Measurements from ENCODE around the gene ALLC. TPM values are rescaled to one million over a fixed set of nuclear protein-coding genes. Genes with fewer than 3 reads are reported as not detected.

The ALLC gene
- total and polyA plus RNA-seq, 8 donors: not detected

DNA sequence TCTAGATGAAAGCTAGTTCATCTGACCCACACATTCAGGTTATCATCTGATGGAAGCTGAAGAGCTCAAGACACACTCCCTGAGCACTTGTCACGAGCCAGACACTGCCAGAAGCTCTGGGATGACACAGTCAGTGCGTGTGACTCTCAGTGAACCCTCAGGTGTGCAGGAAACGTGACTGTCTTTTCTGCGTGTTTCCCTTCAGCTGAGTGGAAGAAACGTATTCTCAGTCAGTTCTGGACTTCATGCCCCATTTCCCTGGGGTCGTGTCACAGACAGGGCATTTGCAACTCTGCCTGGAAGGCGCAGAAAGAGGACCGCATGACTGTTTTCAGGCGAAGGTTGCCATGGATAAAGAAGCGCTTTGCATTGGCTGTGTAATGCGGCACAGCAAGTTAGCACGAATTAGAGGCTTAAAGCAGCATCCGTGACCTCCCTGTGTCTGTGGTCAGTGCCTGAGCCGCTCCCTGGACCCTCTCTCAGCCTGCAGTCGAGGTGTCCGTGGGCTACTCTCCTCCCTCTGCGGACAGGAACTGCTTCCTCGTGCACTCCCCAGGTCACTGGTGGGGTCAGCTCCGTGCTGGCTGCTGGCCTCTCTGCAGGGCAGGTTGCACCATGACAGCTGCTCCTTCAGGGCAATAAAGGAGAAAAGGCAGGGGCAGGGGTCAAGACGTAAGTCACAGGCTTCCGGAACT, 3.3 kb upstream of the ALLC start:
- no peak overlapping the region for H3K27ac ChIP-seq
- intact Hi-C loops (cut with DNase I; ENCODE audit: low total_unique reads): loop anchor here (5.0 kb wide), 1 partner anchor 232 kb away; no protein-coding TSS in a partner anchor
- DNase-seq: no peak
- no peak overlapping the region for H3K4me3 ChIP-seq
- H3K4me1 ChIP-seq: peaks cover 8 to 16% (median 12%) of the 10 kb centered on the region in 4 donors
- H3K27me3 ChIP-seq: peaks cover 0 to 26% (median 0%) of the 10 kb centered on the region in 3 donors
- TF ChIP-seq EP300 (IDR thresholded peaks at IDR 0.05): no peak
- no peak for TF ChIP-seq POLR2AphosphoS5 (IDR thresholded peaks at IDR 0.05)
- no peak for TF ChIP-seq POLR2A (IDR thresholded peaks at IDR 0.05)
- no peak for TF ChIP-seq CTCF (IDR thresholded peaks at IDR 0.05)
- 74 to 81% (median 75%) methylated on average over 20 to 21 of the region's 21 CpGs for WGBS, 5 donors
- no peaks in the 10 kb centered on the region for H3K9me3 ChIP-seq
- H3K36me3 ChIP-seq: no peaks in the 10 kb centered on the region

DNA sequence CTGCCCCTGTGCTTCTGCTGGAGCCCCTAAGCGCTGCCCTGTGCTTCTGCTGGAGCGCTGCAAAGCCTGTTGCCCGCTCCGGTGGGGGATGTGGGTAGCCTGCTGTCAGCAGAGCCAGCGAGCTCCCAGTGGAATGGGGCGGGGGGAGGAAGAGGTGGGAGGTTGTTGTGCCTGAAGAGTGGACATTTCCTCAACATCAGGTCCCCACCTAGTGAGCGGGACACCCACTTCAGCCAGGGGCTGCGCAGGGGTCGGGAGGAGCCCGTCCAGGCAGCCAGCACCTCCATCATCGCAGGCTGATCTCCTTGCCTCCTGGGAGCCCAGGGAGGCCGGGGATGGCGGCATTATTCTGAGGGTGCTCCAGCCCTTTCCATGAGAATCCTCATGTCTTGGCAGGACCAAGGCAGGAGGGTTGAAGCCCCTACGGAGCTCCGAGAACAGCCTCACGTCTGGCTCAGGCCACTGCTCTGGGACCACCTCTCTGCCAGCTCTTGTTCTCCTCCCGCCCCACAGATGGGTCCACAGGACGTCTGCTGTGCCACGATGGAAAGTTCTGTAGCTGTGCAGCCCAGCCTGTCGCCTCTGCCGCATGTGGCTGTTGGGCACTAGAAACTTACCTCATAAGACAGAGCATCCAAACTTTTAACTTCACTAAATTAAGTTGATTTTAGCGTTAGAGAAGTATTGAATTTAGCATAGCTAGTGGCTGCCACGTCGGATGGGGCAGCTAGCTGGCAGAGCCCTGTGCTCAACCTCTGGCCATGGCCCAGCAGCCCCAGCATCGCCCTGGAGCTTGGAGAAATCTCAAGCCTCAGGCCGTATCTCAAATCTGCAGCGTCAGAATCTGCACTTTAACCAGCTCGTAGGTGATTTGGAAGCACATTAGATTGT, 1.9 kb upstream of the ALLC start:
- Histone ChIP-seq H3K36me3 (no peaks in the 10 kb centered on the region), H3K4me3 (no peak overlapping the region), H3K27me3 (peaks cover 0 to 17% (median 0%) of the 10 kb centered on the region in 3 donors), H3K4me1 (peaks cover 8 to 10% (median 10%) of the 10 kb centered on the region in 4 donors), H3K27ac (no peak overlapping the region), H3K9me3 (no peaks in the 10 kb centered on the region)
- intact Hi-C loops (cut with DNase I; ENCODE audit: low total_unique reads): no loop called here
- WGBS, 5 donors: 82 to 85% (median 84%) methylated on average over 19 to 28 of the region's 28 CpGs
- TF ChIP-seq POLR2AphosphoS5 (IDR thresholded peaks at IDR 0.05) (no peak), EP300 (IDR thresholded peaks at IDR 0.05) (no peak), CTCF (IDR thresholded peaks at IDR 0.05) (no peak), POLR2A (IDR thresholded peaks at IDR 0.05) (no peak)
- no peak for DNase-seq

- TF ChIP-seq POLR2AphosphoS5 (IDR thresholded peaks at IDR 0.05) (no peak), CTCF (IDR thresholded peaks at IDR 0.05) (no peak), POLR2A (IDR thresholded peaks at IDR 0.05) (no peak), EP300 (IDR thresholded peaks at IDR 0.05) (no peak)
- no peak overlapping the region for H3K4me3 ChIP-seq
- no peak overlapping the region for H3K27ac ChIP-seq
- intact Hi-C loops (cut with DNase I; ENCODE audit: low total_unique reads): no loop called here
- peak in 1 of 2 donors; percentile 41 for DNase-seq
- H3K4me1 ChIP-seq: peaks cover under 1 to 3% (median 2%) of the 10 kb centered on the region in 4 donors
- 63 to 78% (median 74%) methylated on average over 36 of the region's 36 CpGs for WGBS, 5 donors
- H3K27me3 ChIP-seq: peaks cover 0 to 9% (median 0%) of the 10 kb centered on the region in 3 donors
- H3K9me3 ChIP-seq: no peaks in the 10 kb centered on the region
- H3K36me3 ChIP-seq: no peaks in the 10 kb centered on the region
These were observed 958 bp upstream of the ALLC start for GRCh38 chr2:3656762-3657721.
